ENCODE results near the gene MAP4K1.
"Not testable (repeated sequence)": the region's sequence is repeated elsewhere in the genome, so short reads cannot be mapped to it uniquely, and the experiment has no call there.

Gene MAP4K1

GRCh38 chr19:38650911-38651584, 33.3 kb upstream of the MAP4K1 start:
- DNase-seq (ENCODE audit: low spot score) = no peak

DNA sequence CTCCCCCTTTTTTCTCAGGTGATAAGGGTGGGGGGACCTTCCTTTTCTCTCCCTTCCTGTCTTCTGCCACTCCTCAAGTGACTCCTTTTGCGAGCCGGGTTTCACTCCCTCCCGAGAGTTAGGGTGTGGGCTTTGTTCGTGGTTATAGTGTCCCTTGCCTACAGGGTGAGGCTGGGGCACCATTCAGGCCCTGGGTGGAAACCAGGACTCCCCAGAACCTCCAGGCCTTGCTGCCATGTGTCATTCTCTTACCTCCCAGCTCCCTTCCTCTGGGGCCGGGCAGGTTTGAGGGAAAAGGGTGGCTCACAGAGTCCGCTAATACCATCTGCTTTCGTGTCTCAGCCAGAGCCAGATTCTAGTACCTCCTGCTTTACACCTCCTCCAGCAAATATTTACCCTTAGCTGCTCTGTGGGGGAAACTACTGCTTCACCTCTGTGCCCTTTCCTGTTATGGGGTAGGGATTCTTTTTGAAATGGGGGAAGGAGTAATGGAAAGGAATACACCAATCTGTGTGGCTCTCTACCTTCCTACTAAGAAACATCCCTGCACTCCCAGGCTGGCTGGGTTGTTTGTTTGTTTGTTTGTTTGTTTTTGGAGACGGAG, 32.5 kb upstream of the MAP4K1 start:
- DNase-seq (ENCODE audit: low spot score) = no peak

DNA sequence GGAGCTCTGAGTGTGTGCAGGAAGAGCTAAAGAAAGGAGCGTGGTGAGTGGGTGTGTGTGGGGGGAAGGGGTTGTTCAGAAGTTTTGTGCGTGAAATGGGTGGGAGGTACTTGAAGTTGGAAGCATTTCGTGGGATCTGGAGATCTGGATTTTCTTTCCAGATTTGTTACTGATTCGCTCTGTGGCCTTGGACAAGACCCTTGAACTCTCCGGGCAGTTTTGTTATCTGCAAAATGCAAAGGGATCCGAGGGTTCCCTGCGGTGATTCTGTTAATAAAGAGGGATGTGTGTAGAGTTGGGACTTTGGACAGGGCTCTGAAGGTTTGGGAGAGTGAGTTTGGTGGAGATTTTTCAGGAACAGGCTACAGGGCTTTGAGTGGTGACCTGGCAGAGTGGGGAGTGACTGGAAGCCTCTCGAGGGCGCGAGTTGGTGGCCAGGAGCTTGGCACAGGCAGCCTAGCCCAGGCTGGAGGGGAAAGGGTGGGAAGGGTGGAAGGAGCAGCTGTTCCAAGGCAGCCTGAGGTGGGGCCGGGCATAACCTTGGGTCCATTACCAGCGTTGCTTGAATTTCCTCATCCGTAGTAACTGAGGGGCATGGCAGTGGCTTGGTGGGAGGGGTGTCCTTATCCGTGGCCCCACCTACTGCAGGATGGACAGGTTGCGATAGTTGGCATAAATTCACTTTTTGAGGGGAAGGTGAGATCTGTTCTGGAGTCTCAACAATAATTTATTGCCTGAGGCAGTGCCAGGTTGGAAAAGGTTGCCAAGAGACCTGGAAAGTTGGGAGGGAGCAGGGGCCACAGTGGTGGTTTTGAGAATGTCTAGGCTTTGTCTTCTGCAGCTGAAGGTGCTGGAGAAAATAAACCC, 31.8 kb upstream of the MAP4K1 start:
- no peak for DNase-seq (ENCODE audit: low spot score)

DNA sequence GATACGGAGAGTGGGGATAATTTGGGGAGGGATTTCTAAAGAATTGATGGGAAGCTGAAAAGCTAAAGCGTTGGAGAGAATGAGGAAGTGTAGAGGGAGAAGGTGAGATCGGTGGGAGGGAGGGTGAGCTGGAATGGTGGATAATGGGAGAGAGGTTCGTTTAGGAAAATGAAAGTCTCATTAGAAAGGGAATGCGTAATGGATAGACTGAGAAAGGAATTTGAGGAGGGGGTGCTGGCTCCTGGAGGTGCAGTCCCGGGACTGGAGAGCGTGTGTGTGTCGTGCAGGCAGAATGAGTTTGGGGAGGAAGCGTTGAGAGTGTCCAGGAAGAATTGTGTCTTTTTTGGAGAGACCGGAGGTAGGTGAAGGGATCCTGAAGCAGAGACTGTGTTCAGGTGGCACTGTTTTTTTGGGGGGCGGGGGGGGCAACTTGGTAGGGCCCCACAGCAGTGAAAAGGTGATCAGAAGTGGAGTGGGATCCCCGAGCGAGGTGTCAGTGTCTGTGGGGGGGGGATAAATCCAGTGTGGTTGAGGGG, 31.1 kb upstream of the MAP4K1 start:
- no peak for DNase-seq (ENCODE audit: low spot score)

- no peak for DNase-seq (ENCODE audit: low spot score)
Observed at GRCh38 chr19:38647966-38648768, 30.4 kb upstream of the MAP4K1 start.

GRCh38 chr19:38647368-38647965, 29.7 kb upstream of the MAP4K1 start, which contains the start of gene ACTN4:
Gene ACTN4 (plus strand): TSS chr19:38647649. CDS start chr19:38647746, 97 bp downstream.
- DNase-seq (ENCODE audit: low spot score) = peak; percentile 99

DNA sequence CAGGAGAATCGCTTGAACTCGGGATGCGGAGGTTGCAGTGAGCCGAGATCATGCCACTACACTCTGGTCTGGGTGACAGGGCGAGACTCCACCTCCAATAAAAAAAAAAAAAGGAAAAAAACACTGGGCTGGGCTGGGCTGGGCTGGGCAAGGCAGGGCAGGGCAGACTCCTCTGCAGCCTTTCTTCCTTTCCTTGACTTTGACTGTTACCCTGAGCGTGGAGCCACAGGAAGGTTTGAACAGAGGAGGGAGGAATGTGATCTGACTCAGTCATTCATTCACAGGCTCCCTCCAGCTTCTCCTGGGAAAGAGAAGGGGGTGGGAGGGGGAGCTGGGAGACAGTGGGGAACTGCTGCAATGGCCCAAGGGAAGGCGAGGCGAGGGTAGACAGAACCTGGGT, 27.0 kb upstream of the MAP4K1 start:
- no peak for DNase-seq (ENCODE audit: low spot score)

- no peak for DNase-seq (ENCODE audit: low spot score)
Observed at GRCh38 chr19:38642176-38642575, 24.4 kb upstream of the MAP4K1 start.

- DNase-seq (ENCODE audit: low spot score) = no peak
Observed at GRCh38 chr19:38640368-38640767, 22.6 kb upstream of the MAP4K1 start.

- DNase-seq (ENCODE audit: low spot score) = no peak
Observed at GRCh38 chr19:38639679-38640078, 21.9 kb upstream of the MAP4K1 start.

- no peak for DNase-seq (ENCODE audit: low spot score)
Observed at GRCh38 chr19:38638461-38638860, 20.7 kb upstream of the MAP4K1 start.

DNA sequence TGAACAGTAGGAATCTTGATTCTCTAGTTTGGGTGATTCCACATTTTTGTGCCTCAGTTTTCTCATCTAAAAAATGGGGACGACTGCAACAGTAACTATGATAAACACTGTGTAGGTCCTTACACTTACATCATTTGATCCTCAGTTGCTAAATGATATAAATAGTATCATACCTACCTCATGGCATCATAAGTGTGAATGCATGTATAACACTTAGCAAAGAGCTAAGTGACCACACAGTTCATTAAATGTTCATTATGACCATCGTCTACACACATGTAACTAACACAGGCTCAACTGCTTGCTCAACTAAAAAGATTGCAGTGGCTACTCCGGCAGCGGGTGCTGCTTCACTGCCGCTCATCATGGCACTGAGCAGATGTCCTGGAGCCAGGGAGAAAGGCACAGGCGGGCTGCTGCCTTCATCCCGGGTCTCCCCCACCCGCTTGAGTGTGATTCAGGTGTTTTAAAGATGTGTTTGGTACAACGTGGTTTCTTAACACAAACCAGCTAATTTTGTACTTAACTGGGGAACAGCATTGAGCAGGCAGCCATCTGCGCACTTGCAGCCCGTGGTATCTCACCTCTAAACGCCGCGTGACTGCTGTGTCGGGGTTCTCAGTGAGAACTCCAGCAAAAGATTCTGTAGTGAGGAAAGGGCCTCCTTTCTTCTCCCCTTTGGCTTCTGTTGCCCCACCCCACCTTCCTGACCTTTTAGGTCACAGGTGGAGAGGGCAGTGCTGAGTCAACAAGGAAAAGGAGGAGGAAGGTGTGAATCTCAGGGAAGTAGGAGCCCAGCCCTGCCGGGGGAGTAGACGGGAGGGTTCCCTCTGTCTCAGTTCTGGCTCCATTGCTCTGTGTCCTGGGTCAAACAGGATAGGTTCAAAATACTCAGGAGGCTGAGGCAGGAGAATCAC, 18.0 kb upstream of the MAP4K1 start:
- no peak for DNase-seq (ENCODE audit: low spot score)

DNA sequence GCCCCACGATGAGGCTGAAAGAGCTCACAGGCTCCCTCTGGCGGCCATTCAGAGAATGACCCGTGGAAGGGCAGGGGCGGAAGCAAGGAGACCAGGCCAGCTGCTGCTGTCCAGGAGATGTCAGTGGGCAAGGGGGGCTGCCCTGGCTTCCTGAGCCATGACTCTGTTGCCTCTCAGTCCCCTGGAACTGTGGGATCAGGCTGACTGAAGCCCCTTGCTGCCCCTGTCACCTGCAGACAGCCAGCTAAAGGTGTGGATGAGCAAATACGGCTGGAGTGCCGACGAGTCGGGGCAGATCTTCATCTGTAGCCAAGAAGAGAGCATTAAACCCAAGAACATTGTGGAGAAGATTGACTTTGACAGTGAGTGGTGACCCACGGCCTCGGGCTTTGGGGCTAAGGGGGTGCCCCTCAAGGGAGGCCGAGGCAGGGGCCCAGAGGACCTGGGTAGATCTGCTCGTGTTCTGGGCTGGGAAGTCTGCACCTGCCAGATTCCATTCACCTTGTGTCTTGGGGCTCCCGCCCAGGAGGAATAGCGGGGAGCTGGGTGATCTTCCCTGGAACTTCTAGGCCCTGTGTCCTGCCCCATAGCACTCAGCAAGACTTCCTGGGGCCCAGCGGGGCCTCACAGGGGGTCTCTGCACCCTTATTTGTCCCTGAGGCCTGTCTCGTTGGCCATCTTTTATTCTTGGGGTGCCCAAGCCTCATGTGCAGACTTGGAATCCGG, 17.2 kb upstream of the MAP4K1 start:
- no peak for DNase-seq (ENCODE audit: low spot score)

DNA sequence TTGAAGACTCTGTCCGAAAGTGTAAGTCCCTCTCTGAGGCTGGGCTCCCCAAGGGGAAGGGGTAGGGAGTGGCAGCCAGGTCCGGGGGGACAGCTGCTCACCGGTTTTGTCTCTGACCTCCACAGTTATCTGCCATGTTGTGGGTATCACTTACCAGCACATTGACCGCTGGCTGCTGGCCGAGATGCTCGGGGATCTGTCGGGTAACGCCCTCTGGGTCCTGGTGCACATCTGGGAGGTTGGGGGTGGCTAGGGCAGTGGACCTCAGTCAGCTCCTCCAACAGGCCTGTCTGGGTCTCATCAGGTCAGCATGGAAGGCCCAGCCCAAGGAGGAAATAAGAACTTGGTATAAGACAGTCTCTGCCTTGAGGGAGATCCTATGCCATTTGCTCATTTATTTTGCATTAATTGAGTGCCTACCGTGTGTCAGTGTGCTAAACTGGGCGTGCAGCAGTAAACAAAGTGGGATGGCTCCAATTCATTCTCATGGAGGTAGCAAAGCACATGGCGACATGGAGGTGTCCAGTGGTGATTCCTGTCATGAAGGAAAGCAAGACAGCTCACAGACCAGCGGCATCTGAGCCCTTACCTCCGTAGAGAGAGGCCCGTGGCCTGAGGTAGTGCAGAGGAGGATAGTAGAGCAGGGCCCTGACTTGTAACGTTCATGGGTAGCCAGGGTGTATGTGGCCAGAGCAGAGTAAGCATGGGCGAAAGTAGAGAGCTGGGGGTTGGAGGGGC, 14.9 kb upstream of the MAP4K1 start:
- DNase-seq (ENCODE audit: low spot score) = no peak

- not testable (repeated sequence) for DNase-seq (ENCODE audit: low spot score)
Observed at GRCh38 chr19:38631811-38632475, 14.2 kb upstream of the MAP4K1 start.

GRCh38 chr19:38631301-38631700, 13.5 kb upstream of the MAP4K1 start:
- DNase-seq (ENCODE audit: low spot score) = not testable (repeated sequence)

GRCh38 chr19:38629568-38629967, 11.8 kb upstream of the MAP4K1 start:
- no peak for DNase-seq (ENCODE audit: low spot score)

DNA sequence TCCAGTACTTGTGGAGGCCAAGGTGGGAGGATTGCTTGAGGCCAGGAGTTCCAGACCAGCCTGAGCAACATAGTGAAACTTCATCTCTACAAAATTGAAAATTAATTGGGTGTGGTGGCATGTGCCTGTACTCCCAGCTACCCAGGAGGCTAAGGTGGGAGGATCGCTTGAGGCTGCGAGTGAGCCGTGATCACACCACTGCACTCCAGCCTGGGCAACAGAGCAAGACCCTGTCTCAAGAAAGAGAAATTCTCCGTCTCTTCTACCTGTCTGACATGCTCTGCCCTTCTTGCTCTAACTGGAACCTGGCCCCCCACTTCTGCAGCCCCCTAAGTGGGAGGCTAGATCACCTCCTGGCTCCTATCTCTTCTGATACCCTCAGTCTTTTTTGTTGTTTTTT, 8.6 kb upstream of the MAP4K1 start:
- DNase-seq (ENCODE audit: low spot score) = no peak
